ENCODE data around the gene IL22RA2.
"Not testable (repeated sequence)": the region's sequence is repeated elsewhere in the genome, so short reads cannot be mapped to it uniquely, and the experiment has no call there.

The IL22RA2 gene

GRCh38 chr6:137173501-137173900 lies at the start of gene IL22RA2:
Gene IL22RA2, minus strand, starts transcription at chr6:137173644. Its CDS starts 11,895 bp downstream, at chr6:137161749.
- DNase-seq, result no peak

- DNase-seq, result no peak
Observed at GRCh38 chr6:137222381-137222780, 48.9 kb upstream of the IL22RA2 start.

GRCh38 chr6:137219664-137220252 lies 46.3 kb upstream of the IL22RA2 start:
- DNase-seq, result no peak

- DNase-seq, result peak; percentile 95
Observed at GRCh38 chr6:137218917-137219663, 45.6 kb upstream of the IL22RA2 start, which contains the start of gene IFNGR1. Gene IFNGR1, minus strand, starts transcription at chr6:137219385. Its CDS starts 58 bp downstream, at chr6:137219327.

GRCh38 chr6:137218473-137218916 lies 45.1 kb upstream of the IL22RA2 start:
- peak; percentile 69 for DNase-seq

- DNase-seq, result peak; percentile 28
Observed at GRCh38 chr6:137217801-137218472, 44.5 kb upstream of the IL22RA2 start.

GRCh38 chr6:137216875-137217553 lies 43.6 kb upstream of the IL22RA2 start:
- DNase-seq, result no peak

- DNase-seq, result no peak
Observed at GRCh38 chr6:137216106-137216505, 42.7 kb upstream of the IL22RA2 start.

- not testable (repeated sequence) for DNase-seq
Observed at GRCh38 chr6:137215630-137216029, 42.2 kb upstream of the IL22RA2 start.

GRCh38 chr6:137214931-137215330 lies 41.5 kb upstream of the IL22RA2 start:
- no peak for DNase-seq

GRCh38 chr6:137213813-137214212 lies 40.4 kb upstream of the IL22RA2 start:
- no peak for DNase-seq

GRCh38 chr6:137213331-137213740 lies 39.9 kb upstream of the IL22RA2 start:
- DNase-seq, result no peak

GRCh38 chr6:137211910-137212309 lies 38.5 kb upstream of the IL22RA2 start:
- no peak for DNase-seq

- DNase-seq, result no peak
Observed at GRCh38 chr6:137210903-137211302, 37.5 kb upstream of the IL22RA2 start.

- no peak for DNase-seq
Observed at GRCh38 chr6:137208279-137208678, 34.8 kb upstream of the IL22RA2 start.

GRCh38 chr6:137207457-137207856 lies 34.0 kb upstream of the IL22RA2 start:
- DNase-seq, result not testable (repeated sequence)

- DNase-seq, result no peak
Observed at GRCh38 chr6:137206577-137206976, 33.1 kb upstream of the IL22RA2 start.

GRCh38 chr6:137203256-137203655 lies 29.8 kb upstream of the IL22RA2 start:
- no peak for DNase-seq

GRCh38 chr6:137202078-137202477 lies 28.6 kb upstream of the IL22RA2 start:
- no peak for DNase-seq

GRCh38 chr6:137201006-137201405 lies 27.6 kb upstream of the IL22RA2 start:
- no peak for DNase-seq

- no peak for DNase-seq
Observed at GRCh38 chr6:137200288-137200687, 26.8 kb upstream of the IL22RA2 start.

- no peak for DNase-seq
Observed at GRCh38 chr6:137197684-137198645, 24.5 kb upstream of the IL22RA2 start.

Measured in CD4-positive, alpha-beta T cell treated with Interleukin-17A for 1 hour (primary cell).